Measurements from ENCODE around the gene POU2F1.
A peak's percentile ranks its signal among the peaks of the same experiment; 100 is the strongest.

Gene POU2F1

DNA sequence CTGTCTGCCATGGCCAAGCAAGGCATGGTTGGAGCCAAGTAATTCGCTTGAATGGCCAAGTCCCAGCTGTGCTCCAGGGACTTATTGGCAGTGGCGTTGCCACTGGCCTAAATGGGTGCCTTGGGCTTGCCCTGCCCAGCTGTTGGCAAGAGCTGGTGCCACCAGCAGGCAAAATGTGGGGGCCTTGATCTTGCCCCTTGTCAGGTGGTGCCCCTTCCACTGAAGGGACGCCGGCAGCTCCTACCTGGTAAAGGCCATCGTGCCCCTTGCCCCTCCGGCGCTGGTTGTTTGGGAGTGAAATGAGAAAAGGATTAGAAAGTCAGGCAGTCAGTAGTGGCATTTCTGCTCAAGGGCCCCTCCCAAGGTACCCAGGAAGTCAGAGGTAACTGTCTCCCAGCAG, 212.1 kb downstream of the POU2F1 start:
- H3K4me3 ChIP-seq (ENCODE audit: low read depth, low read length) = no peak overlapping the region
- TF ChIP-seq, protein P1, sequence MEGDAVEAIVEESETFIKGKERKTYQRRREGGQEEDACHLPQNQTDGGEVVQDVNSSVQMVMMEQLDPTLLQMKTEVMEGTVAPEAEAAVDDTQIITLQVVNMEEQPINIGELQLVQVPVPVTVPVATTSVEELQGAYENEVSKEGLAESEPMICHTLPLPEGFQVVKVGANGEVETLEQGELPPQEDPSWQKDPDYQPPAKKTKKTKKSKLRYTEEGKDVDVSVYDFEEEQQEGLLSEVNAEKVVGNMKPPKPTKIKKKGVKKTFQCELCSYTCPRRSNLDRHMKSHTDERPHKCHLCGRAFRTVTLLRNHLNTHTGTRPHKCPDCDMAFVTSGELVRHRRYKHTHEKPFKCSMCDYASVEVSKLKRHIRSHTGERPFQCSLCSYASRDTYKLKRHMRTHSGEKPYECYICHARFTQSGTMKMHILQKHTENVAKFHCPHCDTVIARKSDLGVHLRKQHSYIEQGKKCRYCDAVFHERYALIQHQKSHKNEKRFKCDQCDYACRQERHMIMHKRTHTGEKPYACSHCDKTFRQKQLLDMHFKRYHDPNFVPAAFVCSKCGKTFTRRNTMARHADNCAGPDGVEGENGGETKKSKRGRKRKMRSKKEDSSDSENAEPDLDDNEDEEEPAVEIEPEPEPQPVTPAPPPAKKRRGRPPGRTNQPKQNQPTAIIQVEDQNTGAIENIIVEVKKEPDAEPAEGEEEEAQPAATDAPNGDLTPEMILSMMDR (IDR thresholded peaks at IDR 0.05; ENCODE audit: low read depth, low read length) = no peak

DNA sequence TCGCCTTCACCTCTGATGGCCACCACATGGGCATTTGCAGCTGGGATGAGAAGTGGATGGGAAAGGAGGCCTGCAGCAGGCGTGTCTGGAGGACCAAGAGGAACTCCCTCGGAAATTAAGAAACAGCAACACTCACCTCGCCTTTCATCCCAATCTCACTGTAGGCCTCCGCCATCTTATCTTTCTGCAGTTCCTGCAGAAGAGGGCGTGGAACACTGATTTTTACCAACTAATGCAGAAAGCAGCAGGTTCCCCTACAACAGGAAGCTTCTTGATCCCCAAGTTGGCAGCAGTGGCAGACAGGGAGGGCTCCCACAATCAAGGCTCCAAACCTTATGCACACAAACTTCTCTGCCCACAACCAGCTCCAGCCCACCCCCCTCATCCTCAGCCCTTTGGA, 213.2 kb downstream of the POU2F1 start:
- no peak overlapping the region for H3K4me3 ChIP-seq (ENCODE audit: low read depth, low read length)
- TF ChIP-seq, protein P1 (IDR thresholded peaks at IDR 0.05; ENCODE audit: low read depth, low read length) = no peak

DNA sequence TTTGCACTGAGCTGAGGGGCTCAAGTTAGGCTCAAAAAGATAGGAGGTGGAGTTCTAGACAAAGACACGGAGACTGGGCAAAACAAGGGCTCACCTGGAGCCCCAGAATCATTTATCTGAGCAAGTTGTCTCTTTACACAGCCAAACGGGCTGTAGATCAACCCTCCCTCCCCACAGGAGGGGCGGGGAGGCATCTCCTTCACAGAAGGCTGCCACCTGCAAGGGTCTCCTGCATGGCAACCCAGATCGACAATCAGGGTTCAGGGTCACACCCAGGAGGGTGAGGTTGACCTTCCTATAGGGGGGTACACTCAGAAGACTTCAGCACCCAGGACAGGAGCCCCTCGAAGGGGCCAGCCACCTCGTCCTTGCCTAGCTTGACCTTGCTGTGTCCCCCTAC, 213.6 kb downstream of the POU2F1 start:
- H3K4me3 ChIP-seq (ENCODE audit: low read depth, low read length) = no peak overlapping the region
- TF ChIP-seq, protein P1 (IDR thresholded peaks at IDR 0.05; ENCODE audit: low read depth, low read length) = no peak

DNA sequence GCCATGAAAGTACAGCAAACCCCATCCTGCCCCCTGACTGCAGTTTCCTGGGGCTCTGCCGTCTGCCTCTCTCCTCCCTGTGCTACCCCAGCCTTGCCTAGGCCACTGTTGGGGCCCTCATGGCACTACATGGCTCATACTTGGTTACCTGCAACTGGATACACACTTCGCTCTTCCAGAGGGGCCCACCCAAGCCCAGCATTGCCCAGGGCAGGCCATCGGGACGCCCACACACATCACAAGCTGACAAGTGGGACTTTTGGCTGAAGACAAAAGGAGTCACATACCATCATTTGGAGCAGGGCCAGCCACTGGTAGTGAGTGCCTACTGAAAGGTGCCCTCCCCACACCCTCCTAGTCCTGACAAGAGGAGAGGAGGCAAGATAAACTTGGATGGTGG, 214.8 kb downstream of the POU2F1 start:
- TF ChIP-seq, protein P1 (IDR thresholded peaks at IDR 0.05; ENCODE audit: low read depth, low read length) = no peak
- H3K4me3 ChIP-seq (ENCODE audit: low read depth, low read length) = no peak overlapping the region

DNA sequence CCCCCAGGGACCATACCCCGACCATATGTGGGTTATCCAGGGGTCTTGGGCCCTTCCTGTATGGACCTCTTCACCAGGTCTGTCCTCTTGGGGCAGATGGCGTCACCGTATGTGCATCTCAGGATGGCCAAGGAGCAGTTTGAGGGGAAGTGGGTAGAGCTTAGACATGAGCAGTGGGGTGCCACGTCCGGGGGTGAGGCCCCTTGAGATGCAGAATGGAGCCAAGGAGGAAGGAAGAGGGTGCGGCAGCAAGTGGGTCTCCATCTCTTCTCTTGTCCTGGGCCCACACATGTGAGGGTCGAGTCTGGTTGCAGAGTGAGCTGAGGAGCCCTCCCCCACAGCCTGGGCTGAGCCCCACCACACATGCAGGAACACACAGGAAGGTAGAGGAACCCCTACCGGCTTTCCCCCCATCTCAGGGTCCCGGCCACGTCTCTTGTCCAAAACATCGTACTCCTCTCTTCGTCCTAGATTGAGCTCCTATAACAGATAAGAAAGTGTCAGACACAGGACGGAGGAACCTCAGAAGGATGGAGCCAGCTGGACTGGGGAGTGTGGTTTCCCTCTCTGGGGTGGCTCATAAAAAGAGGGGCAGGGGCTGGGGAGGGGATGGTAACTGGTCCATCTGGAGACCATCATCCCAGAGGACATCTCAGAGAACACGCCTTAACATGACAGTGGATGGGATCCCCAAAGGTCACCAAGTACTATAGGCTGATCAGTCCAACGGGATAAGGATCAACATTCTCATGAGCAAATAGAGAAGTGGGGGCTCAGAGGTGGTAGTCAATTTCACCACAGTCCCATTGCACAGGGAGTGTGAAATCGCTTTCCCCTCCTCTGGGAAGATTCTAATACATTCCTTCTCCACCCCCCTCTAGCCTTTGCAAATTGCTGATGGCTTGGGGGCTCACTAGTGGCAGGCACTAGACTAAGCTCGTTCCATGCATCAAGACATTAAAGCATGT, 217.8 kb downstream of the POU2F1 start:
- TF ChIP-seq, protein P1 (IDR thresholded peaks at IDR 0.05; ENCODE audit: low read depth, low read length) = no peak
- H3K4me3 ChIP-seq (ENCODE audit: low read depth, low read length) = no peak overlapping the region

DNA sequence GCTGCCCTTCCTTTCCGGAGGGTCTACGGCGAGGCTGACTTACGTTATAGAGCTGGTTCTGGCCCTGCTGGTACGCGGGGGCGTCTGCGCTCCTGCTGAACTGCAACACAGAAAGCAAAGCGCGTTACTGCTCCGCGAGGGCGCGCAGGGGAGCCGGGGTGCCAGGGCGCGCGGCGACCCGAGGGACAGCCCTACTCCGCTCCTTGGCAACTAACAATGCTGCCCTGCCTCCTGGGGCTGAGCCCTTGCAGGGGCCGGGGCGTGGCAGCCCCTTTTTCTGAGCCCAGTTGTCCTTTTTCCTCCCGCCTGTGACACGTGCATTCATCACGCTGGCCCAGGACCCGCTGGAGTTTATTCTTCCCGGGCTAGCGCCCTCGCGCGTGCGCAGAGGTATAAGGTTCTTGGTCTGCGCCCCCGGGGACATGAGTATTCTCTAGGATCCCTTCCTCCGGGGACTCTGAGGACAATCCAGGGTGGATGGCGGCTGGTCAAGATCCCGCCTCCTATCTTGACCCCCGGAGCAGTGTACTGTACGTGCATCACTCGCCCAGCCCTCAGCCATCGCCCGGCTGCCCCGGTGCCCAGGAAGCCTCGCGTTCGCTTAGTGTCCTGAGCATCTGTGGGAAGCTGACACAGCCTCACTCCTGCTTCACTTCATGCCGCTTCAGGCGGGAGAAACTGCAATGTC, 218.8 kb downstream of the POU2F1 start:
- H3K4me3 ChIP-seq (ENCODE audit: low read depth, low read length) = peak overlapping the region; percentile 44
- TF ChIP-seq, protein P1 (IDR thresholded peaks at IDR 0.05; ENCODE audit: low read depth, low read length) = no peak

DNA sequence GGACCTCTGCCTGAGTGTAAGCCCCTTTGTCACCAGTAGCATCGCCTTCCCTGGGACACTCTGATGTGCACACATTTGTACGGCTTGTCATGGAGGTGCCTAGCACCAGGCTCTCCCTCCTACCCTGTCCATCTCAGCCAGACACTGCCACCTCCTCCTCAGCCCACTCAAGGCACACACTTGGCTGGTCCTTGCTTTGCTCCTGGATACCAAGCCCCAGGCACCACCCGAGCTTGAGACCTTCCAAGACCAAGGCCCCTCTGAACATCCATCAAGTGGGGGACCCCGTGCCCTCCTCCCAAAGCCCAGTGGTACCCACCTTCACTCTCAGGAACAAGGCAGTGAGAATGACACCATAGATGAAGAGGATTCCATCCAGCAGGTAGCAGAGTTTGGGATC, 219.7 kb downstream of the POU2F1 start:
- H3K4me3 ChIP-seq (ENCODE audit: low read depth, low read length) = no peak overlapping the region
- TF ChIP-seq, protein P1 (IDR thresholded peaks at IDR 0.05; ENCODE audit: low read depth, low read length) = no peak
